ENCODE results near the gene ZFP36L1. TPM values are rescaled to one million over a fixed set of nuclear protein-coding genes. Genes with fewer than 3 reads are reported as not detected.
A peak's percentile ranks its signal among the peaks of the same experiment; 100 is the strongest.

The ZFP36L1 gene
- total and polyA plus RNA-seq, 2 of the 13 experiments (the other 11 are each of a cell fraction or from before 2014, with no cell fraction given), result 7.4 to 10.2 TPM

DNA sequence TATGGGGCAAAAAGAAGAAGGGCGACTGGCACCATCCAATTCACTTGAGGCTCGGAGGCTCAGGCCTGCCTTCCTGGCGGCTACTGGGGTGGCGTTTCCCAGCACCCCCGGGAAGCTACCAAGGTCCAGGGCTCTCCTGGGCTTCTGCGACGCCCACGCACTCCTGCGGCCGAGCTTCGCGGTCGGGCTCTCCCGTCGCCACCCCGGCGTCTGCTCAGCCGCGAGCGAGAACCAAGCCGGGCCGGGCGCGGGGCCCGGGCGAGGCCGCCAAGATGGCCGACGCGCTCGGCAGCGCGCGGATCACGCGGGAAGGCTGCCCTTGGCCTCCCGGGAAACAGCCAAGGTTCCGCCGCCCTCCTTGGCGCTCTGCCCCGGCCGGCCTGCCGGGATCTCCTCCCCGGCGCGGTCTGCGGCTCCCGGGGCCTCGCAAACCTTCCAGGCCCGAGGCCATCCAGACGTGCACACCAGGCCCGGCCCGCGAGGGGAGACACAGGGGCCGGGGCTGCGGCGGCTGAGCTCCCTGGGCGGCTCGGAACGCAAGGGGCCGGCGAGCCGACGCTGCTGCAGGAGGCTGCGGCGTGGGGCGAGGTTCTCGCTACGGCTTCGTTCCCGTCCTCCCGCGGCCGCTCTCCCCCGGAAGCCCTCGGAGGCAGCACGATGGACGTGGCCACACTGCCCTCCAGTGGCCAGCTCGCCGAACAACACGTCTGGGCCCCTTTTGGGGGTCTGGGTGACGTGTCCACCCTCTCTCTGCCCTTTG lies 23.5 kb upstream of the ZFP36L1 start (continued):
- TF ChIP-seq ZNF333 (CRISPR knock-in tag; IDR thresholded peaks at IDR 0.05; ENCODE audit: borderline replicate concordance) (no peak), ZNF75D (CRISPR knock-in tag; IDR thresholded peaks at IDR 0.05; ENCODE audit: borderline replicate concordance) (no peak), PTBP1 (IDR thresholded peaks at IDR 0.05; ENCODE audit: low read depth, low read length, poor library complexity, severe bottlenecking) (no peak), SNAPC2 (CRISPR knock-in tag; IDR thresholded peaks at IDR 0.05) (no peak), ZNF180 (CRISPR knock-in tag; IDR thresholded peaks at IDR 0.05; ENCODE audit: borderline replicate concordance, low read depth) (no peak), PPARG (CRISPR knock-in tag; conservative IDR thresholded peaks at IDR 0.05) (0 out of 2 replicates have a peak, but pooled peaks have one; percentile 33), TBX3 (IDR thresholded peaks at IDR 0.05; ENCODE audit: borderline replicate concordance) (no peak), ELF3 (CRISPR knock-in tag; IDR thresholded peaks at IDR 0.05) (0 out of 2 replicates have a peak, but pooled peaks have one; percentile 59), ZNF746 (CRISPR knock-in tag; IDR thresholded peaks at IDR 0.05) (no peak), ZNF251 (CRISPR knock-in tag; IDR thresholded peaks at IDR 0.05) (no peak)
- TF ChIP-seq, protein P1, sequence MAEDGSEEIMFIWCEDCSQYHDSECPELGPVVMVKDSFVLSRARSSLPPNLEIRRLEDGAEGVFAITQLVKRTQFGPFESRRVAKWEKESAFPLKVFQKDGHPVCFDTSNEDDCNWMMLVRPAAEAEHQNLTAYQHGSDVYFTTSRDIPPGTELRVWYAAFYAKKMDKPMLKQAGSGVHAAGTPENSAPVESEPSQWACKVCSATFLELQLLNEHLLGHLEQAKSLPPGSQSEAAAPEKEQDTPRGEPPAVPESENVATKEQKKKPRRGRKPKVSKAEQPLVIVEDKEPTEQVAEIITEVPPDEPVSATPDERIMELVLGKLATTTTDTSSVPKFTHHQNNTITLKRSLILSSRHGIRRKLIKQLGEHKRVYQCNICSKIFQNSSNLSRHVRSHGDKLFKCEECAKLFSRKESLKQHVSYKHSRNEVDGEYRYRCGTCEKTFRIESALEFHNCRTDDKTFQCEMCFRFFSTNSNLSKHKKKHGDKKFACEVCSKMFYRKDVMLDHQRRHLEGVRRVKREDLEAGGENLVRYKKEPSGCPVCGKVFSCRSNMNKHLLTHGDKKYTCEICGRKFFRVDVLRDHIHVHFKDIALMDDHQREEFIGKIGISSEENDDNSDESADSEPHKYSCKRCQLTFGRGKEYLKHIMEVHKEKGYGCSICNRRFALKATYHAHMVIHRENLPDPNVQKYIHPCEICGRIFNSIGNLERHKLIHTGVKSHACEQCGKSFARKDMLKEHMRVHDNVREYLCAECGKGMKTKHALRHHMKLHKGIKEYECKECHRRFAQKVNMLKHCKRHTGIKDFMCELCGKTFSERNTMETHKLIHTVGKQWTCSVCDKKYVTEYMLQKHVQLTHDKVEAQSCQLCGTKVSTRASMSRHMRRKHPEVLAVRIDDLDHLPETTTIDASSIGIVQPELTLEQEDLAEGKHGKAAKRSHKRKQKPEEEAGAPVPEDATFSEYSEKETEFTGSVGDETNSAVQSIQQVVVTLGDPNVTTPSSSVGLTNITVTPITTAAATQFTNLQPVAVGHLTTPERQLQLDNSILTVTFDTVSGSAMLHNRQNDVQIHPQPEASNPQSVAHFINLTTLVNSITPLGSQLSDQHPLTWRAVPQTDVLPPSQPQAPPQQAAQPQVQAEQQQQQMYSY (CRISPR knock-in tag; IDR thresholded peaks at IDR 0.05), result no peak
- TF ChIP-seq, protein P2, sequence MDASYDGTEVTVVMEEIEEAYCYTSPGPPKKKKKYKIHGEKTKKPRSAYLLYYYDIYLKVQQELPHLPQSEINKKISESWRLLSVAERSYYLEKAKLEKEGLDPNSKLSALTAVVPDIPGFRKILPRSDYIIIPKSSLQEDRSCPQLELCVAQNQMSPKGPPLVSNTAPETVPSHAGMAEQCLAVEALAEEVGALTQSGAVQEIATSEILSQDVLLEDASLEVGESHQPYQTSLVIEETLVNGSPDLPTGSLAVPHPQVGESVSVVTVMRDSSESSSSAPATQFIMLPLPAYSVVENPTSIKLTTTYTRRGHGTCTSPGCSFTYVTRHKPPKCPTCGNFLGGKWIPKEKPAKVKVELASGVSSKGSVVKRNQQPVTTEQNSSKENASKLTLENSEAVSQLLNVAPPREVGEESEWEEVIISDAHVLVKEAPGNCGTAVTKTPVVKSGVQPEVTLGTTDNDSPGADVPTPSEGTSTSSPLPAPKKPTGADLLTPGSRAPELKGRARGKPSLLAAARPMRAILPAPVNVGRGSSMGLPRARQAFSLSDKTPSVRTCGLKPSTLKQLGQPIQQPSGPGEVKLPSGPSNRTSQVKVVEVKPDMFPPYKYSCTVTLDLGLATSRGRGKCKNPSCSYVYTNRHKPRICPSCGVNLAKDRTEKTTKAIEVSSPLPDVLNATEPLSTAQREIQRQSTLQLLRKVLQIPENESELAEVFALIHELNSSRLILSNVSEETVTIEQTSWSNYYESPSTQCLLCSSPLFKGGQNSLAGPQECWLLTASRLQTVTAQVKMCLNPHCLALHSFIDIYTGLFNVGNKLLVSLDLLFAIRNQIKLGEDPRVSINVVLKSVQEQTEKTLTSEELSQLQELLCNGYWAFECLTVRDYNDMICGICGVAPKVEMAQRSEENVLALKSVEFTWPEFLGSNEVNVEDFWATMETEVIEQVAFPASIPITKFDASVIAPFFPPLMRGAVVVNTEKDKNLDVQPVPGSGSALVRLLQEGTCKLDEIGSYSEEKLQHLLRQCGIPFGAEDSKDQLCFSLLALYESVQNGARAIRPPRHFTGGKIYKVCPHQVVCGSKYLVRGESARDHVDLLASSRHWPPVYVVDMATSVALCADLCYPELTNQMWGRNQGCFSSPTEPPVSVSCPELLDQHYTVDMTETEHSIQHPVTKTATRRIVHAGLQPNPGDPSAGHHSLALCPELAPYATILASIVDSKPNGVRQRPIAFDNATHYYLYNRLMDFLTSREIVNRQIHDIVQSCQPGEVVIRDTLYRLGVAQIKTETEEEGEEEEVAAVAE (CRISPR knock-in tag; IDR thresholded peaks at IDR 0.05; ENCODE audit: borderline replicate concordance), result no peak
- TF ChIP-seq, protein P3, sequence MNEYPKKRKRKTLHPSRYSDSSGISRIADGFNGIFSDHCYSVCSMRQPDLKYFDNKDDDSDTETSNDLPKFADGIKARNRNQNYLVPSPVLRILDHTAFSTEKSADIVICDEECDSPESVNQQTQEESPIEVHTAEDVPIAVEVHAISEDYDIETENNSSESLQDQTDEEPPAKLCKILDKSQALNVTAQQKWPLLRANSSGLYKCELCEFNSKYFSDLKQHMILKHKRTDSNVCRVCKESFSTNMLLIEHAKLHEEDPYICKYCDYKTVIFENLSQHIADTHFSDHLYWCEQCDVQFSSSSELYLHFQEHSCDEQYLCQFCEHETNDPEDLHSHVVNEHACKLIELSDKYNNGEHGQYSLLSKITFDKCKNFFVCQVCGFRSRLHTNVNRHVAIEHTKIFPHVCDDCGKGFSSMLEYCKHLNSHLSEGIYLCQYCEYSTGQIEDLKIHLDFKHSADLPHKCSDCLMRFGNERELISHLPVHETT (CRISPR knock-in tag; conservative IDR thresholded peaks at IDR 0.05), result no peak
- TF ChIP-seq, protein P4, sequence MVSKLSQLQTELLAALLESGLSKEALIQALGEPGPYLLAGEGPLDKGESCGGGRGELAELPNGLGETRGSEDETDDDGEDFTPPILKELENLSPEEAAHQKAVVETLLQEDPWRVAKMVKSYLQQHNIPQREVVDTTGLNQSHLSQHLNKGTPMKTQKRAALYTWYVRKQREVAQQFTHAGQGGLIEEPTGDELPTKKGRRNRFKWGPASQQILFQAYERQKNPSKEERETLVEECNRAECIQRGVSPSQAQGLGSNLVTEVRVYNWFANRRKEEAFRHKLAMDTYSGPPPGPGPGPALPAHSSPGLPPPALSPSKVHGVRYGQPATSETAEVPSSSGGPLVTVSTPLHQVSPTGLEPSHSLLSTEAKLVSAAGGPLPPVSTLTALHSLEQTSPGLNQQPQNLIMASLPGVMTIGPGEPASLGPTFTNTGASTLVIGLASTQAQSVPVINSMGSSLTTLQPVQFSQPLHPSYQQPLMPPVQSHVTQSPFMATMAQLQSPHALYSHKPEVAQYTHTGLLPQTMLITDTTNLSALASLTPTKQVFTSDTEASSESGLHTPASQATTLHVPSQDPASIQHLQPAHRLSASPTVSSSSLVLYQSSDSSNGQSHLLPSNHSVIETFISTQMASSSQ (IDR thresholded peaks at IDR 0.05; ENCODE audit: low read depth), result no peak
- TF ChIP-seq, protein P4 (CRISPR knock-in tag; IDR thresholded peaks at IDR 0.05; ENCODE audit: borderline replicate concordance), result peak; percentile 76

All from HepG2 (cell line).